COLO829 (cell line): Measurements from ENCODE around the gene CHL1.
A peak's percentile ranks its signal among the peaks of the same experiment; 100 is the strongest.

Experiments used
- DNase-seq: peaks from one replicate; pipeline ENCODE4 v3.0.0; 2012; ENCODE audit warnings: low spot score

The CHL1 gene, protein sequence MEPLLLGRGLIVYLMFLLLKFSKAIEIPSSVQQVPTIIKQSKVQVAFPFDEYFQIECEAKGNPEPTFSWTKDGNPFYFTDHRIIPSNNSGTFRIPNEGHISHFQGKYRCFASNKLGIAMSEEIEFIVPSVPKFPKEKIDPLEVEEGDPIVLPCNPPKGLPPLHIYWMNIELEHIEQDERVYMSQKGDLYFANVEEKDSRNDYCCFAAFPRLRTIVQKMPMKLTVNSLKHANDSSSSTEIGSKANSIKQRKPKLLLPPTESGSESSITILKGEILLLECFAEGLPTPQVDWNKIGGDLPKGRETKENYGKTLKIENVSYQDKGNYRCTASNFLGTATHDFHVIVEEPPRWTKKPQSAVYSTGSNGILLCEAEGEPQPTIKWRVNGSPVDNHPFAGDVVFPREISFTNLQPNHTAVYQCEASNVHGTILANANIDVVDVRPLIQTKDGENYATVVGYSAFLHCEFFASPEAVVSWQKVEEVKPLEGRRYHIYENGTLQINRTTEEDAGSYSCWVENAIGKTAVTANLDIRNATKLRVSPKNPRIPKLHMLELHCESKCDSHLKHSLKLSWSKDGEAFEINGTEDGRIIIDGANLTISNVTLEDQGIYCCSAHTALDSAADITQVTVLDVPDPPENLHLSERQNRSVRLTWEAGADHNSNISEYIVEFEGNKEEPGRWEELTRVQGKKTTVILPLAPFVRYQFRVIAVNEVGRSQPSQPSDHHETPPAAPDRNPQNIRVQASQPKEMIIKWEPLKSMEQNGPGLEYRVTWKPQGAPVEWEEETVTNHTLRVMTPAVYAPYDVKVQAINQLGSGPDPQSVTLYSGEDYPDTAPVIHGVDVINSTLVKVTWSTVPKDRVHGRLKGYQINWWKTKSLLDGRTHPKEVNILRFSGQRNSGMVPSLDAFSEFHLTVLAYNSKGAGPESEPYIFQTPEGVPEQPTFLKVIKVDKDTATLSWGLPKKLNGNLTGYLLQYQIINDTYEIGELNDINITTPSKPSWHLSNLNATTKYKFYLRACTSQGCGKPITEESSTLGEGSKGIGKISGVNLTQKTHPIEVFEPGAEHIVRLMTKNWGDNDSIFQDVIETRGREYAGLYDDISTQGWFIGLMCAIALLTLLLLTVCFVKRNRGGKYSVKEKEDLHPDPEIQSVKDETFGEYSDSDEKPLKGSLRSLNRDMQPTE (N-terminal part only)

DNA sequence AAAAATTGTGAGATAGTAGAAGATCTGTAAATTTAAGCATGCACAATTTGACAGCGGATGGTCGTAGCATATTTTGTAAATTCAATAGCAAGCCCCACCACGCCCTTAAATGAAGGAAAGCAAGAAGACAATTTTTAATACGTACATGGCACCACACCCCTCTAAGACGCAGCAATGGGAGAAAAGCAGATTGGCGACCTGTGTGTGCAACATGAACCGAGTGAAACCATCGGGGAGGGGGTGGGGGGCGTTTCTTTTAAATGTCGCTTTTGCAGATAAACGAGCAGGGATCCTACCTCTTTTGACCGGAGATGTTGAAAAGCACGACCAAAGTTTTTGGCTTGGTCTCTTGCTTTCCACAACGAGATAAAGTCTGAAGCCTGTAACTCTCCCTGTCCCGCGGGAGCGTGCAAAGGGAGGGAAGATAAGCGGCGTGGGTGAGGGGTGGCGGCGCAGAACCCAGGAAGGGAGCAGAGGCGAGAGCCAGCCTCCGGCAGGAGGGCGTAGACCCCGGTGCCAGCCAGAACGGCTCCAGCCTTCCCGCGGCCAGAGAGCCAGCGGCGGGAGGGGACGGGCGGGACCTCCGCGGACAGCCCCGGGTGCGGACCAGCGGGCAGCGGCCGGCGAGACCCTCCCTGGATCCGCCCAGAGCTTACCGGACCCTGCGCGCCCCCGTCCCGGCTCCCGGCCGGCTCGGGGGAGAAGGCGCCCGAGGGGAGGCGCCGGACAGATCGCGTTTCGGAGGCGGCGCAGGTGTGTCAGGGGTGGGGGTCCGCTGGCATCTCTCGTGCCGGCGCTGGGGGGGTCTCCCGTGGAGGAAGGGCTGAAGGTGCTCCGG, at the start of gene CHL1:
CHL1 (plus strand) TSS at position 453 of the 838 bp plus-strand sequence. CDS start 123,014 bp downstream, outside the sequence.
- DNase-seq = peak; percentile 10

DNA sequence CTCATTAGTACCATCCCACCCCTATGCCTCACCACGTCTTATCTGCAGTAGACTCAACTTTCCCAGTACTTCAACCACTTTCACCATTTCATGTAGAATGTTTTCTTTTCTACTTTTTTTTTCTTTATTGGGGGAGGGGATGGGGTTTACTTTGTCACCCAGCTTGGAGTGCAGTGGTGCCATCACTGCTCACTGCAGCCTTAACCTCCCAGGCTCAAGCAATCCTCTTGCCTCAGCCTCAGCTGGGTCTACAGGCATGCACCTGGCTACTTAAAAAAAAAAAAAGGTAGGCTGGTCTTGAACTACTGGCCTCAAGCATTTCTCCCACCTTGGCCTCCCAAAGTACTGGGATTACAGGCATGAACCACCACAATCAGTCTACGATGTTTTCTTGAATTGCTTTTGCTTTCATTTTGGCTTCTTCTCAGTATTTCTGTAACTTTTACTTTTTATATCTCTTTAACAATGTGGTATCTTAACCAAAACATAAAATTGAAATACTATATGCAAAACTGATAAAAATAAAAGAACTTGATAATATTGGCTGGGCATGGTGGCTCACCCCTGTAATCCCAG, 44.9 kb upstream of the CHL1 start:
- DNase-seq = no peak

DNA sequence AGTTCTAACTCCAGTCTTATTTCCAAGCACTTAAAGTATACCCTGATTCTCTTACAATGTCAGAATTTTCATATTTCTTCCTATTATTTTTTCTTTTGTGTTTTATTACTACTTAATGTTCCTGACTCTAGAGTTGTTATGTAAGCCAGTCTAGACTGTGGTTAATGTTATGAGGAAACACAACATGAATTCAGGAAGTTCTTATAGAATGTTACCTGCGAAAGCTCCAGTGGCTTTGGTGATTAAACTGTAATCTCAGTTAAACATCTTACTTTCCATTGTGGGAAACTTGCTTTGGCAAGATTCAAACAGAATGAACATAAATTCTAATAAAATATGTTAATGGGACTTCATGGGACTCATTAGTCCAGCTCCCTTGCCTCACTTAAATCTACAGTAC, 36.6 kb upstream of the CHL1 start:
- no peak for DNase-seq

DNA sequence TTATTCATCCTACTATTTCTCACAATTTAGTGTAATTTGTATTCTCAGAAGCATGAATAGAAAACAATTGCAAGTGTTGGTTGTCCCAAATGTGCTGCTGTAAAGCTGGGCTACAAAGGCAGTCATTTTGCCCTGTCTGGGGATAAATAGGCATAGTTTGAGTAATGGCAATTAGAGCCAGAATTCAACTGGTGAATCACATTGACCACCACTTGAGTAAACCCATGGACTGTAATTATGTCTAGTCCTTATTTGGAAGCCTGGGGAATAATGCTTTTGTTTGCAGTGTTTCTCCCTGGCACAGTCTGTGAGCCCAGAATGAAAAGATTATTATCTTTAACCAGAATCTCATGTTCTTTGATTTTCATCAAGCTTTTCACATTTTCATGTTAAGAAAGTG, 30.5 kb upstream of the CHL1 start:
- peak; percentile 11 for DNase-seq

DNA sequence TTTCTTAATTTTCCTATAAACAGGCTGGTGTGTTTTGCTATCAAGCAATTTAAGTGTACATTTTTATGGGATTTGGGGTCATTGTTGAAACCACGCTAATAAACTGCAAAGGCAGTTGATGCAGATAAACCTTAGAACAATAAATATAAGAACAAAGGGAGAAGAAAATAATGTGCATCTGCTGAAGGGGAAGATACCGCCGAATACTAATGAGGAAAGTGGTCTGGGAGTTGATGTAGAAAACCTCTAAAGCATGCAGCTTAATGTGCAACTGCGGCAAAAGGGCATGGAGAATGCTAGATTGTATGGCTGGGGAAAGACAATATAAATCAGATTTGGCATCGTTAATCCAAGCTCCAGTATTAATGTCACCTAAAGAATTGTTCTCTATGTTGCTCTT, 29.8 kb upstream of the CHL1 start:
- no peak for DNase-seq

DNA sequence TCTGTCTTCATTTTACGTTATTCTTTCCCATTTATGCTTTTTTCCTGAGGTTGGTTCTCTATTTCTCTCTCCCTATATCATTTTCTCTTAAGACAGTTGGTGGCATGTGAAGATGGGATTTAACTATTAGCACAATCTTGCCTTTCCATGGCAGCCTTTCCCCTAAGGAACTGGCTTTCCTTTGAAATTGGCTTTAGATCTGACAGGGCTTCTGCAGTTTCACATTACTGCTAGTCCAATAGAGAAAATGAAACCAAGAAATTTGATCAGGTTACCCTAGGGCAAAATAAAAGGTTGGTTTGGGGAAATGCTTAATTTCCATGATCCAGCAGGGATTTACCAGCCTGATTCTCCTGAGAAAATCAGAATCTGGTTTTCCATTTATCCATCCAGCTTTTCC, 22.7 kb upstream of the CHL1 start:
- DNase-seq = no peak

DNA sequence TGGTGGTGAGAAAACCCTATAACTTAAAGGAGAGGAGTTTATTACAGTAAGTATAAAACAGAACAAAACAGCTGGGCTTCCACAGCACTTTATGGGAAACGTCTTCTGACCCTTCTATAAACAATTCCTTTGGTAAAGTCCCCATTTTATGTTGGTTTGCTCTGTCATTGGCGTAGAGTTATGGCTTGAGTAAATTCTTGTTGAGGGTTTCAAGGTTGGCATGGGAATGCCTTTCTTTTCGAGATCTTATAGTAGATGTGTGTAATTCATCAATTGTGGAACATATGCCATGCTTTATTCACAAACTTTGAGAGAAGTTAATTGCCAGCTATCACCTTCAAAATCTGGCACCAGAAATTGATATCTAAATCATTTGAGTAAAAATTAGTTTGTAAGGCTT, 11.6 kb upstream of the CHL1 start:
- DNase-seq = no peak

DNA sequence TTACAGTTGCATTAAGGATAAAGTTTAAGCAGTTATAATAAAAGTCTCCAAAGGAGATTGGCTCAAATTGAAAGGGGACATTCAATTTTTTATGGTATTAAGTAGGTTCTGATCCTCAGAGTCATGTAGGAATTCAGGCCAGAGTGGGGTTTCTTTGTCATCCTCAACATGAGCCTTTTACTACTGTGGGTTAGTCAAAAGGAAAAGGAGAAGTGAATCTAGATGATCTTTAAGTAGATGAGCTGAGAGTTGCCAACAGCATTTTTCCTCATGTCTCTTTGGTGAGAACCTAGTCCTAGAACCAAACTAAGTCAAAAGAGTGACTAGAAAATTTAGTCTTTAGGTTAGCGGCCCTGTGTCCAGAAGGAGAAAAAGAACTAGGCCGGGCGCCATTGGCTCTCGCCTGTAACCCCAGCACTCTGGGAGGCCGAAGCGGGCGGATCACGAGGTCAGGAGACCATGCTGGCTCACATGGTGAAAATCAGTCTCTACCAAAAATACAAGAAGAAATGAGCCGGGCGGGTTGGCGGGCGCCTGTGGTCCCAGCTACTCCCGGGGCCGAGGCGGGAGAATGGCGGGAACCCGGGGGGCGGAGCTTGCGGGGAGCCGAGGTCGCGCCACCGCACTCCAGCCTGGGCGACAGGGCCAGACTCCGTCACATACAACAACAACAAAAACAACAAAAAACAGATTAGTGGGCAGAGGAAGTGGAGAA, 4.2 kb upstream of the CHL1 start:
- no peak for DNase-seq

DNA sequence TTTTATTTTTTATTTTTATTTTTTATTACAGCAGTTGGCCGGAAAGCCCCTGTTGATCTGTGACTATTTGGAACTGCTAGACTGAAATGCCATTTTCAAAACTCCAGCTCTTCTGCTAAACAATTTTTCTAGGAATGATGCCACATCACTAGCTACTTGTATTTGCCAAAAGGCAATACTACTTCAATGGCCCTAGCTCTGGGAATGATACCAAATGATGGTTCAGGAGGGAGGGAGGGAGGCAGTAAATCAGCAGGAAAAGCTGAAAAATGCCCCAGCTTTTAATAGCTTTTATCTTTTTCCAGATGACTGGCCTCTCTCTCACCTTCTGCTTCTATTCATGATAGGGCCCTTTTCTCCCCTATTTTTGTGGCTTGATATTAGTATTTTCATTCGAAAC, 2.6 kb upstream of the CHL1 start:
- no peak for DNase-seq

DNA sequence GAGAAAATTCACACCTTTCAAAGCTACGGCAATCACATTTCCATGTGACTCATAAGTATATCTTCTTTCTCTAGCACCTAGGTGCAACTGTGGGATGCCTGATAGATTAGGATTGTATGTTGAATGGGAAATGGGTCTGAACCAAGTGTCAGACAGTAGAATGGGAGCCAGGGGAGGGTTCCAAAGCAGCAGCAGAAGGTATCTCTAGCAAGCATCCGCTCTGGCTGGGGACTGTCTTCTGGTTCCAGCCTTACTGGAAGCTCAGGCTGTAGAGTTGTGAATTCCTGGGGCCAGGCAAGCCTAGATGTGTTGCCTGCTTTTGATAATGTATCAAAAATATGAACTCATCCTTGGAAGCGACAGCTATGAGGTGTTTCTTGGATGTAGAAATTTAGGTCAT, 2.1 kb upstream of the CHL1 start:
- no peak for DNase-seq

DNA sequence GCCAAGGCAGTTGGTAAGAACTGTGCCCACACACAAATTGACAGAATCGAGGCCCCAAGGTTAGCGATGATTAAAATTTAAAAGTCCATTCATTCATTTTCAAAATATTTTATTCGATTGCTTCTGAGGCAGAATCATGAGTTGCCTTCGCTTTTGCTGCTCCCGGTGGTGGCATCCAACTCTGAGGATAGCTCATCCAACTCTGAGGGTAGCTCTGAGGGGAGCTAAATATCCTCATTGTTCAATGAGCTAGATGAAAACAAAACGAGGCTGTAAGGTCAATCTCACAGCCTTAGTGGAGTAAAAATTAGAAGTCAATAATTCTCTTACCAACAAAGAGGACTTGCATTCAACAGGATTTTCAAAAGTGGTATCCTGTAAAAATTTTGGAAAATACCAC, 897 bp upstream of the CHL1 start:
- DNase-seq = peak; percentile 33

DNA sequence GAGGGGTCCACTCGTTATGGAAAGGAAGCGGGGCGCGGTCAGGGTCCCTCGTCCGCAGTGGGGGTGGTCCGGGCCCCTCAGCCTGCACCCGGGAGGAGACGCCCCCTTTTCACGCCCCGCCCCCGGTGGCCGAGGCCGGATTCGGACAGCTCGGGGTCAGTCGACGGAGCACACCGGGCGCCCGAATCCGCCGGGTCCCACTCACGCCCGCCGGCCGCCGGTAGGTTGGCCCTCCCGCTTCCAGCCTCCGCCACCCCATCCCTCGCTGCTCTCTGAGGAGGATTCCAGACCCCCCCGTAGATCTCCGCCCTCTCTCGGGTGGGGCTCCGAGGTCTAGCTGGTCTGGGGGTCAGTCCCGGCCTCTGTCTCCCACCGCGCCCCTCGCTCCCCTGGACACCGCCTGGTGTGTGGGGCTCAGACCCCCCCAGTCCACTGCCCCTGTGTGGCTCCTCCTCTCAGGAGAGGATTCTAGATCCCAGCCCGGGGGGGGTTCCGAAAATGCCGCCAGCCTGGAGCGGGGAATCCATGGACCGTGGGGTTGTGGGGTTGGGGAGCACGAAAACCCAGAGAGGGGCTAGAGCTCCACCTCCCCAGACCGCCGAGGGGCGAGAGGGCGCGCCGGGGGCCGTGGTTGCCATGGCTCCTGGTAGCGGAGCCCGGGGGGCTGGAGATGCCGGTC, 725 bp downstream of the CHL1 start:
- no peak for DNase-seq

DNA sequence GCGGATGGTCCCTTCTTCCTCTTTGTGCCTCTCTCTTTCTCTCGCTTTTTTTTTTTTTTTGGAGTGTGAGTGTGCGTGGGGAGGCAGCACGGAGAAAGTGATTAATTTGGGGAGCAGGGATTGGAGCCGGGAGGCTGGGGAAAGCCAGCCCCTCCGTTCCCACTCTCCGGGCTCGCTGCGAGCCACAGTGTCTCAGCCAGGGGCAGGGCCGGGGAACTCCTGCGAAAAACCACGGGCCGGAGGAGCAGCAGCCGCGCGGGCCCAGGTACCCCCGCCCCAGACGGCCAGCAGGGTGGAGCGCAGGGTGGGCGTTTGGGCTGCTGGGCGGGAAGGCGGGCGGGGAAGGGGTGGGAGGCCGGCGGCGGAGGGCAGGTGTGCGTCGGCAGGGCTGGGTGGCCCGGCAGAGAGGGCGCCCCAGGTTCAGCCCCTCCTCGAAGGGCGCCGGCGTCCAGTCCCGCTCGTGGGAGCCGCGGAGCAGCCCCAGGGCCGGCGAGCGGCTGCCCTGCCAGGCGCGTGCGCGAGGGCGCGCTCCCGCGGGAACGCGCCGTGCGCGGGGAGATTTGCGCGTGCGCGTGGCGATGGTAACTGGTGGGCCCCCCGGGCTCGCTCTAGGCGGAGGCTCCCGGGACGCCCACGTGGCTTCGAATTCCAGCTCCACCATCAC, 1.4 kb downstream of the CHL1 start:
- peak; percentile 28 for DNase-seq

DNA sequence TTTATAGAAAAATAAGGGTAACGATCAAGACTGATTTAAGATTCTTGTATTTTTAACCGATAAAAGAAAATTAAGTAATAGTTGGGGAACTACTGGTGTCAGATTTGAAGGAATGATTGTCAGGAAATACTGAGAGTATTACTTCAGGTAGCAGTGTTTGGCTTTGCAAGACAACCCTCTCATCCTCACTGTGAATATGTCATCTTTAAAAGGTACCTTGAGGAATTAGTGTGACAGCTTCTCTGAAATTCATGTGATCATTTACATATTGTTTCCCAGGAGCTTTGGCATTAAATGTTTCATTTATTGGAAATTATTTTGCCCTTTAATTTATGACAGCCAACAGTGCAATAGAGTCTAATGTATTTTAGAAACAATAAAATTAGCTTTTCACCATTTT, 3.3 kb downstream of the CHL1 start:
- DNase-seq = no peak

DNA sequence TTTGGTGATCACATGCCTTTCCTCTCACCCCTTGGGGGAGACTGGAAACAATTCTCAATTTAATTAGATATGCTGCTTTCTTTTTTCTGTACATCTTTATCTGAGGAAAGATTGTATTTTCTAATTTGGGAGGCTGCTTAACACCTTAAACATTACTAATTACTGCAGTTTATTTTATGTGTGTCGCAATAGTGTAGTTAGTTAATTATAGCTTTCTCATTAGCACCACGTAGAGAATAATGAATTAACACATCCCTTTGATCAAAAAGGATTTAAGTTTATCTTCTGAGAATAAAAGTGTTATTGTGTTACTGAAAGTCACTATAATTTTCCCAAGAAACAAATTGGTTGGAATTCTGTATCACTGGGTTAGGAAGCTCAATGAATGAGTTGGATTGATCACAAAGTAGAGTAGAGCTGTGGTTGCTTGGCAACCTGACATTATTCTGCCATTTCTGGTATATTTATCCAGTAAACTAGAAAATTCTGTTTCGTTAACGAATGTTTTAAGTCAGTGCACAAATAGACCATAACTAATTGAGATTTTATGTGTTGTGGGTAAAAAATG, 4.3 kb downstream of the CHL1 start:
- peak; percentile 39 for DNase-seq

DNA sequence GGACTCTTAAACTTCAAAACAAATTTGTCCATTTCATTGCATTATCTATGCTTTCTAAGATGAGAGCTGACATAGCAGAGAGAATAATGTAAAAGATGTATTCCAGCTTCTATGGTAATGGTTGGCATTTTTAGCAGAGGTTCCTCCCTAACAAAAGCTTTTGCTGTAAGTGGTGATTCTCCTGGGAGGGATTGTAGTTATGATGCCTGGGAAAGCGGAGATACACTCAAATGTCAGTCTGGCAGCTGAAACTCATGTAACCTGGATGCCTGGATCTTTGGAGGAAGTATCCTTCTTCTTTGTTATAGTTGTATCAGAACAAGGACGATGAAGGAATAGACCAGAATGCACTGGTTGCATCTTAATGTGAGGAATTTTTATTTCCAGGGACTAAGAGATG, 7.5 kb downstream of the CHL1 start:
- DNase-seq = no peak

DNA sequence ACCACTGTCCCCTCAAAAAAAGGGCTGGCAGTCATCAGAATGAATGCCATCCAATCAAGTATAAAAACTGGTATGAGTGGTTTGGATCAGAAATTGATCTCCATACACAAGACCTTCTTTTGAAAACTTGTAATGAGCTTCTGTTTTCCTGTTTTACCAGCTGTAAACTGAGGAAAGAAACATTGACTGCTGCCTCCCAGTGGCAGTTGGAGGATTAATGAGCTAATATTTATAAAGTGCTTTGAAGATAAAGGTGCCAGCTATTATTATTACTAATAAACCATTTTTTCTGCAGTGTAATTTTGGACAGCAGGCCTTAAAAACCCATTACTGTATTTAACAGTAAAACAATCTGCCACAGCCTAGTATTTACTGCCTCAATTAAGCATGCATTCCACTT, 11.4 kb downstream of the CHL1 start:
- no peak for DNase-seq

DNA sequence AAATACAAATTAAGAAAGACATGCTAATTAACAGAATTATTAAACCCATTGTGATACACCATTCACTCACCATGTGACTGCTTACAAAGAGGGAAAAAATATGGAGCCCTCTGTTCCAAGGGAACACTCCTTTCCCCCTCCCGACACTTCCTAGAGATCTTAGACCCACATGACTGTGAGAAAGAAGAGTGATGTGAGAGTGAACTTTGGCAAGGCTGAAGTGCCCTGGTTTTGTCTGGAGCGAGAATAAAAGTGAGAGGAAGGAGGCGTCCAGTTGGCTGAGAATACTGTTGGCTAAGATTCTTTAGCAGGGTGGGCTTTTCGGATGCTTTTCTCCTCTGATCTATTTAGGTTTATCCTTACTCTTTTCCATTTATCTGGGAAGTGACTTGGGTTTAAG, 14.1 kb downstream of the CHL1 start:
- DNase-seq = no peak

DNA sequence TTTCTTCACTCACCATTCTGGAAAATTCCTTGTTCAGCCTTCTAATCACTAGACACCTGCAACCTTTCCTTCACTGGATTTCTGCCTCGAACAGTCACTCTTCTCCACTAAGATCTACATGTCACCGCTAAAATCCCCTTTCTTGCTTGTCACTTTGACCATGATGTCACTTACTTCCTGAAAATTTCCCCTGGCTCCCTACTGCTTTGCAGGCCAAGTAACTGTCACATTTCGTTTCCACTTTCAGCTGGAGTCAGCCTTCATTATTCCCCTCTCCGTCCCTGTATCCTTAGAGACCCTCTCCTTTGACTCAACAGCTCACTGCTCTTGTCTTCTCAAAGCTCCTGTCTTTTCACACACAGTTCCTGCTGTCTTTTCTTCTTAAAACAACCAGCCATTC, 15.9 kb downstream of the CHL1 start:
- no peak for DNase-seq
